Endothelial cell of umbilical vein (primary cell): ENCODE results near the gene FGFRL1. TPM values are rescaled to one million over a fixed set of nuclear protein-coding genes. Genes with fewer than 3 reads are reported as not detected.

Experiments used
- BruUV-seq: library from RNA; stranded (reverse); fragments of 400-500 nt; replicated peaks from 2 replicates; lab custom pipeline; 2021; lab: Mats Ljungman, UMichigan
- CTCF ChIA-PET: fragments of 300-600, 350-600 bp; sonication (Branson Sonifier 250); formaldehyde crosslinking; loops from one replicate; lab custom pipeline; 2021; ENCODE audit warnings: antibody characterized with exemption, inconsistent platforms; lab: Charles Lee
- POLR2A ChIA-PET: fragments of 300-600, 350-600 bp; sonication (Branson Sonifier 250); formaldehyde crosslinking; loops from one replicate; lab custom pipeline; 2021; ENCODE audit warnings: antibody characterized with exemption, inconsistent platforms; lab: Charles Lee
- DNase-seq: peaks from one replicate; pipeline ENCODE4 v3.0.0-alpha.2; 2011; ENCODE audit warnings: low read depth, low spot score
- FAIRE-seq: peaks from 2 replicates; lab custom pipeline; 2011; peaks lifted over from hg19 to GRCh38; lab: Jason Lieb, UNC
- H2AFZ ChIP-seq: 2 replicates; pipeline ENCODE4 v1.6.0; 2012; ENCODE audit warnings: low read depth, low read length, control low read depth, inconsistent platforms
- H3K27ac ChIP-seq: 2 replicates; pipeline ENCODE4 v1.5.1; 2011; ENCODE audit warnings: low read depth, mild to moderate bottlenecking, control low read depth, low read length, moderate library complexity; ENCODE audit not compliant: insufficient read depth
- H3K27me3 ChIP-seq, 2 experiments: 2 replicates each; pipeline versions ENCODE4 v1.6.0 to v1.6.1; 2011; ENCODE audit warnings: low read length in 2 of 2, mixed read lengths in 1 of 2; ENCODE audit not compliant: control insufficient read depth in 2 of 2, insufficient read depth in 2 of 2
- H3K36me3 ChIP-seq, 2 experiments: 2 replicates in 1 of 2; 3 replicates in 1 of 2; pipeline ENCODE4 v1.5.1; 2011; ENCODE audit warnings: low read length in 2 of 2, mild to moderate bottlenecking in 1 of 2, moderate library complexity in 1 of 2; ENCODE audit not compliant: control insufficient read depth in 2 of 2, insufficient read depth in 2 of 2; ENCODE audit errors: extremely low read depth in 1 of 2
- H3K4me1 ChIP-seq: 3 replicates; pipeline ENCODE4 v1.5.1; 2011; ENCODE audit warnings: mild to moderate bottlenecking, low read length; ENCODE audit not compliant: control insufficient read depth, insufficient read depth; ENCODE audit errors: extremely low read depth
- H3K4me2 ChIP-seq: 2 replicates; pipeline ENCODE4 v1.6.1; 2011; ENCODE audit warnings: low read length, control low read depth, mixed read lengths; ENCODE audit not compliant: insufficient read depth
- H3K4me3 ChIP-seq, 3 experiments: fragments of 200-600 bp in 1 of 3; sonication (generic), shearing (Covaris generic) in 1 of 3; replicated peaks in 1 of 3; 2 replicates each; pipeline ENCODE4 v1.5.1; 2011 to 2016; ENCODE audit warnings: control low read depth in 3 of 3, low read length in 3 of 3, mild to moderate bottlenecking in 2 of 3, inconsistent platforms in 1 of 3, low read depth in 1 of 3, moderate library complexity in 1 of 3; ENCODE audit not compliant: insufficient read depth in 1 of 3
- H3K79me2 ChIP-seq: 2 replicates; pipeline ENCODE4 v1.6.0; 2012; ENCODE audit warnings: low read length, inconsistent platforms; ENCODE audit not compliant: control insufficient read depth, insufficient read depth
- H3K9ac ChIP-seq: replicated peaks from 2 replicates; pipeline ENCODE3; 2011; ENCODE audit warnings: low read length, control low read depth; ENCODE audit not compliant: insufficient read depth; ENCODE audit errors: extremely low read depth
- H3K9me1 ChIP-seq: replicated peaks from 3 replicates; pipeline ENCODE4 v1.6.0; 2011; ENCODE audit warnings: mild to moderate bottlenecking, low read length; ENCODE audit not compliant: control insufficient read depth, insufficient read depth; ENCODE audit errors: extremely low read depth
- H3K9me3 ChIP-seq: replicated peaks from 2 replicates; pipeline ENCODE4 v1.5.1; 2012; ENCODE audit warnings: low read length, inconsistent platforms; ENCODE audit not compliant: control insufficient read depth, insufficient read depth
- H4K20me1 ChIP-seq: replicated peaks from 2 replicates; pipeline ENCODE3; 2011; ENCODE audit warnings: mild to moderate bottlenecking, low read length; ENCODE audit not compliant: control insufficient read depth, insufficient read depth; ENCODE audit errors: extremely low read depth
- EZH2 ChIP-seq: IDR thresholded peaks from 2 replicates; pipeline ENCODE4 v1.6.1; 2012; ENCODE audit warnings: borderline replicate concordance, low read depth, mild to moderate bottlenecking, moderate library complexity, low read length, inconsistent platforms; ENCODE audit not compliant: severe bottlenecking
- FOS ChIP-seq: IDR thresholded peaks from 2 replicates; pipeline ENCODE4 v1.6.1; 2011; ENCODE audit warnings: mild to moderate bottlenecking, low read length, moderate library complexity, borderline replicate concordance; ENCODE audit not compliant: insufficient read depth
- GATA2 ChIP-seq: IDR thresholded peaks from 2 replicates; pipeline ENCODE4 v1.7.0; 2011; ENCODE audit warnings: low read depth, mild to moderate bottlenecking, moderate library complexity, mixed read lengths, low read length; ENCODE audit not compliant: insufficient read length, insufficient read depth
- JUN ChIP-seq: IDR thresholded peaks from 2 replicates; pipeline ENCODE4 v1.6.1; 2011; ENCODE audit warnings: borderline replicate concordance, low read depth; ENCODE audit not compliant: insufficient read length, insufficient read depth
- MYC ChIP-seq: IDR thresholded peaks from one replicate; pipeline ENCODE4 v1.6.1; 2011; ENCODE audit warnings: mild to moderate bottlenecking, low read depth, low read length
- POLR2A ChIP-seq: IDR thresholded peaks from 2 replicates; pipeline ENCODE4 v1.6.1; 2012; ENCODE audit warnings: low read depth, mild to moderate bottlenecking, control low read depth, low read length
- POLR2AphosphoS5 ChIP-seq: IDR thresholded peaks from 2 replicates; pipeline ENCODE4 v1.6.1; 2012; ENCODE audit warnings: low read depth, mild to moderate bottlenecking, control low read depth, low read length, moderate library complexity; ENCODE audit not compliant: insufficient read depth
- dilution Hi-C: fragments of 300-500 bp; cut with MboI; formaldehyde crosslinking; loops from one replicate; pipeline ENCODE4 v1.15.0; 2019; ENCODE audit warnings: low sequenced_read_pairs; ENCODE audit not compliant: extremely low pct_ligation_motif_present
- intact Hi-C: fragments of 100-400 bp; cut with micrococcal nuclease; formaldehyde crosslinking; loops from one replicate; pipeline ENCODE4 v1.10.0; 2022
- polyA plus RNA-seq, 4 experiments: library from polyadenylated mRNA; depleted of rRNA in 3 of 4; stranded (reverse) in 3 of 4; unstranded in 1 of 4; fragments of >200 nt; gene quantifications; 2 replicates each; pipeline versions ENCODE4 v1.2.1 to v1.2.3, GENCODE V29; 2011 to 2012; ENCODE audit warnings: missing spikeins in 1 of 4
- total RNA-seq: library from RNA; stranded (reverse); gene quantifications from 2 replicates; pipeline ENCODE4 v1.2.3, GENCODE V29; 2021
- TF ChIP-seq, protein P1 (sequence below), 2 donors: IDR thresholded peaks; 1 replicate in 1 of 2; 2 replicates in 1 of 2; pipeline ENCODE4 v1.5.1; 2011; ENCODE audit warnings: low read length in 2 of 2, mild to moderate bottlenecking in 2 of 2, moderate library complexity in 2 of 2, control low read depth in 1 of 2, inconsistent platforms in 1 of 2, low read depth in 1 of 2; ENCODE audit not compliant: insufficient read depth in 1 of 2; ENCODE audit errors: extremely low read depth in 1 of 2
- TF ChIP-seq, protein P2 (sequence below): IDR thresholded peaks from 2 replicates; pipeline ENCODE4 v1.6.1; 2011; ENCODE audit not compliant: insufficient read depth, insufficient read length

Gene FGFRL1
- total and polyA plus RNA-seq, 2 donors (not counting 3 experiments of a cell fraction or from before 2014, with no cell fraction given): 33.3 to 74.6 TPM

DNA sequence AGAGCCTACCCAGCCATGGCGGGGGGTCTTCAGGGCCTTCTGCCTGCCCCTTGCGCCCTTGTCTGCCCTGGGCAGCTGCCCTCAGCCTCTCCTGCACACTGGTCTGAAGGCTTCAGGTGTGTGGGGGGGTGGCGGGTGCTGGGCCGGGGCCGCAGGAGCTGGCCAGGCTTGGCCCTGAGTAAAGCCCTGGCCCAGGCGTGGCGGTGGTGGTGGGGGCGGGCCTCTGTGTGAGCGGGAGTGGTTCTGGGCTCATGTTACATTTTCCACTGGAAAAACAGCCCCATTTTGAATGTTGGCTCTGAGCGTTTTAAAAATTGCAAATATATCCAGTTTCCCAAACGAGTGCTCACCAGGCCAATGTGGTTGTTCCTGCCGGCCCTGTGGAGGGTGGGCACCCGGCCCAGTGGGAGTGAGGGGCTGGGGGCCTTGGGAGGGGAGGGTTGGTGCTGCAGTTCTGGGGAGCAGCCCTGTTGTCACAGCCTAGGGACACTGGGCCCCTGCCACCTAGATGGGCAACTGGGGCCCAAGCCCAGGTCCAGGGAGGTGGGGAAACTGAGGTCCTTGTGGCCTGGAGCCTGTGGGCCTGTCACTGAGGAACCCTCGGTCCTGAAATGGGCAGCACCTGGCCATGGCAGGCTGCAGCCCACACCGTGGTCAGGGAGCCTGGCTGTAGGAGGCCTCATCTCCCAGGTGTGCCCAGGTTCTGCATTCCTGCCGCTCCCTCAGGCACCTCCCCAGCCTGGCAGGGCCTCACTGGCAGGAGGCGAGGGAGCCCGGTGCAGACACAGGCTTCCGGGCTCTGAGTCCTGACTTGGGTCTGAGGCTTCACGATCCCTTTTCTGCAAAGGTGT is 28.3 kb downstream of the FGFRL1 start:
- no peak overlapping the region for H2AFZ ChIP-seq
- ChIA-PET POLR2A (no interaction called here), CTCF (no interaction called here)
- H3K4me2 ChIP-seq: no peak overlapping the region
- no peak for FAIRE-seq
- no peaks in the 10 kb centered on the region for H4K20me1 ChIP-seq
- H3K79me2 ChIP-seq: no peaks in the 10 kb centered on the region
- no peaks in the 10 kb centered on the region for H3K9me1 ChIP-seq
- no peak overlapping the region for H3K27ac ChIP-seq
- no peaks in the 10 kb centered on the region for H3K36me3 ChIP-seq
- no peak for TF ChIP-seq MYC
- no peak for TF ChIP-seq POLR2AphosphoS5
- no peak for TF ChIP-seq POLR2A
- TF ChIP-seq, protein P1, sequence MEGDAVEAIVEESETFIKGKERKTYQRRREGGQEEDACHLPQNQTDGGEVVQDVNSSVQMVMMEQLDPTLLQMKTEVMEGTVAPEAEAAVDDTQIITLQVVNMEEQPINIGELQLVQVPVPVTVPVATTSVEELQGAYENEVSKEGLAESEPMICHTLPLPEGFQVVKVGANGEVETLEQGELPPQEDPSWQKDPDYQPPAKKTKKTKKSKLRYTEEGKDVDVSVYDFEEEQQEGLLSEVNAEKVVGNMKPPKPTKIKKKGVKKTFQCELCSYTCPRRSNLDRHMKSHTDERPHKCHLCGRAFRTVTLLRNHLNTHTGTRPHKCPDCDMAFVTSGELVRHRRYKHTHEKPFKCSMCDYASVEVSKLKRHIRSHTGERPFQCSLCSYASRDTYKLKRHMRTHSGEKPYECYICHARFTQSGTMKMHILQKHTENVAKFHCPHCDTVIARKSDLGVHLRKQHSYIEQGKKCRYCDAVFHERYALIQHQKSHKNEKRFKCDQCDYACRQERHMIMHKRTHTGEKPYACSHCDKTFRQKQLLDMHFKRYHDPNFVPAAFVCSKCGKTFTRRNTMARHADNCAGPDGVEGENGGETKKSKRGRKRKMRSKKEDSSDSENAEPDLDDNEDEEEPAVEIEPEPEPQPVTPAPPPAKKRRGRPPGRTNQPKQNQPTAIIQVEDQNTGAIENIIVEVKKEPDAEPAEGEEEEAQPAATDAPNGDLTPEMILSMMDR (IDR thresholded peaks at IDR 0.05; ENCODE audit: extremely low read depth in 1 of 2, insufficient read depth in 1 of 2, low read depth in 1 of 2, low read length in 2 of 2): no peak
- TF ChIP-seq, protein P2, sequence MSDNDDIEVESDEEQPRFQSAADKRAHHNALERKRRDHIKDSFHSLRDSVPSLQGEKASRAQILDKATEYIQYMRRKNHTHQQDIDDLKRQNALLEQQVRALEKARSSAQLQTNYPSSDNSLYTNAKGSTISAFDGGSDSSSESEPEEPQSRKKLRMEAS: no peak
- no peak for TF ChIP-seq FOS
- no peak for TF ChIP-seq EZH2
- no peak for TF ChIP-seq JUN
- no peak for TF ChIP-seq GATA2
- dilution Hi-C loops: no loop called here
- DNase-seq: no peak
- BruUV-seq: no TSS peak
- H3K9me3 ChIP-seq: no peaks in the 10 kb centered on the region
- H3K9ac ChIP-seq: no peak overlapping the region
- peaks cover 16% of the 10 kb centered on the region for H3K4me1 ChIP-seq
- intact Hi-C loops: no loop called here
- H3K4me3 ChIP-seq: no peak overlapping the region
- no peaks in the 10 kb centered on the region for H3K27me3 ChIP-seq
